B cell (primary cell): ENCODE measurements around the gene FRMPD2. TPM values are rescaled to one million over a fixed set of nuclear protein-coding genes. Genes with fewer than 3 reads are reported as not detected.

Source experiments
- ATAC-seq: fragments of 200-7000 bp; cut with Tn5 transposase; one replicate; pipeline ENCODE4 v1.10.0; 2021; ENCODE audit warnings: low read depth, mild to moderate bottlenecking, moderate number of reproducible peaks, moderate library complexity
- CTCF ChIA-PET: fragments of 350-600 bp; sonication (Branson Sonifier 250); formaldehyde crosslinking; loops from one replicate; lab custom pipeline; 2021; ENCODE audit warnings: antibody characterized with exemption, inconsistent platforms; lab: Charles Lee
- POLR2A ChIA-PET: fragments of 350-600 bp; sonication (Branson Sonifier 250); formaldehyde crosslinking; loops from one replicate; lab custom pipeline; 2021; ENCODE audit warnings: antibody characterized with exemption; lab: Charles Lee
- DNase-seq: peaks from one replicate; pipeline ENCODE4 v3.0.0; 2013
- H2AFZ ChIP-seq: 2 replicates; pipeline ENCODE4 v1.6.1; 2012; ENCODE audit warnings: mild to moderate bottlenecking, low read depth, low read length; ENCODE audit not compliant: insufficient read depth, poor library complexity, severe bottlenecking
- H3K27ac ChIP-seq, 2 donors: 1 replicate in 1 of 2; 2 replicates in 1 of 2; pipeline ENCODE4 v1.5.1; 2012 to 2013; ENCODE audit warnings: low read length in 2 of 2, mild to moderate bottlenecking in 2 of 2, moderate library complexity in 1 of 2
- H3K27me3 ChIP-seq, 4 experiments: fragments of 200-600 bp in 1 of 4; sonication (generic) in 1 of 4; replicated peaks in 1 of 4; 1 replicate in 2 of 4; 2 replicates in 2 of 4; pipeline versions ENCODE4 v1.6.1 to v1.7.0; 2013 to 2016; ENCODE audit warnings: low read length in 3 of 4, mild to moderate bottlenecking in 2 of 4, mixed read lengths in 1 of 4, moderate library complexity in 1 of 4; ENCODE audit not compliant: insufficient read depth in 4 of 4, control insufficient read depth in 3 of 4; ENCODE audit errors: control extremely low read depth in 1 of 4
- H3K36me3 ChIP-seq, 2 experiments: replicated peaks in 1 of 2; 1 replicate in 1 of 2; 2 replicates in 1 of 2; pipeline versions ENCODE4 v1.6.1 to v1.7.1; 2013; ENCODE audit warnings: low read length in 1 of 2; ENCODE audit not compliant: insufficient read depth in 2 of 2, control insufficient read depth in 1 of 2; ENCODE audit errors: control extremely low read depth in 1 of 2, extremely low read depth in 1 of 2
- H3K4me1 ChIP-seq, 2 donors: fragments of 200-600 bp in 1 of 2; sonication (generic) in 1 of 2; 1 replicate in 1 of 2; 2 replicates in 1 of 2; pipeline versions ENCODE4 v1.5.1 to v1.6.1; 2013 to 2017; ENCODE audit warnings: low read length in 2 of 2; ENCODE audit not compliant: control insufficient read depth in 2 of 2, insufficient read depth in 2 of 2
- H3K4me2 ChIP-seq: replicated peaks from 2 replicates; pipeline ENCODE3; 2012; ENCODE audit warnings: mild to moderate bottlenecking, low read depth, low read length; ENCODE audit not compliant: poor library complexity, severe bottlenecking
- H3K4me3 ChIP-seq, 5 experiments: fragments of 200-600 bp in 1 of 5; sonication (generic) in 1 of 5; 1 replicate in 3 of 5; 2 replicates in 2 of 5; pipeline versions ENCODE4 v1.5.1 to v1.7.0; 2011 to 2016; ENCODE audit warnings: low read length in 4 of 5, mild to moderate bottlenecking in 4 of 5, low read depth in 2 of 5, control low read depth in 1 of 5, moderate library complexity in 1 of 5; ENCODE audit not compliant: insufficient read depth in 1 of 5; ENCODE audit errors: control extremely low read depth in 1 of 5, extremely low read depth in 1 of 5
- H3K79me2 ChIP-seq: fragments of 200-600 bp; sonication (generic); one replicate; pipeline ENCODE4 v1.6.0; 2016; ENCODE audit warnings: low read length; ENCODE audit not compliant: control insufficient read depth, insufficient read depth
- H3K9ac ChIP-seq: fragments of 200-600 bp; sonication (generic); 2 replicates; pipeline ENCODE4 v1.6.1; 2017; ENCODE audit warnings: mild to moderate bottlenecking, low read length, moderate library complexity
- H3K9me3 ChIP-seq, 3 donors: one replicate each; pipeline versions ENCODE4 v1.6.1 to v1.7.1; 2013; ENCODE audit warnings: low read length in 2 of 3; ENCODE audit not compliant: control insufficient read depth in 2 of 3, insufficient read depth in 1 of 3; ENCODE audit errors: control extremely low read depth in 1 of 3
- H4K20me1 ChIP-seq: 2 replicates; pipeline ENCODE4 v1.6.0; 2012; ENCODE audit warnings: mild to moderate bottlenecking, low read length; ENCODE audit not compliant: insufficient read depth, control insufficient read depth, poor library complexity, severe bottlenecking
- H3K27ac Mint-ChIP-seq: one replicate; pipeline ENCODE4 v1.8.0; 2021; ENCODE audit warnings: mixed read lengths
- H3K27me3 Mint-ChIP-seq: one replicate; pipeline ENCODE4 v1.8.0; 2021; ENCODE audit warnings: mixed read lengths
- H3K4me1 Mint-ChIP-seq: one replicate; pipeline ENCODE4 v1.8.0; 2021; ENCODE audit warnings: mixed read lengths
- H3K4me3 Mint-ChIP-seq: one replicate; pipeline ENCODE4 v1.8.0; 2021; ENCODE audit warnings: mixed read lengths
- H3K9me3 Mint-ChIP-seq: one replicate; pipeline ENCODE4 v1.8.0; 2022; ENCODE audit warnings: mixed read lengths; ENCODE audit not compliant: insufficient read depth
- CTCF ChIP-seq: fragments of 200-600 bp; IDR thresholded peaks from one replicate; pipeline ENCODE4 v1.8.0; 2022; ENCODE audit warnings: antibody characterized with exemption, mild to moderate bottlenecking
- EZH2 ChIP-seq: IDR thresholded peaks from 2 replicates; pipeline ENCODE4 v1.6.1; 2012; ENCODE audit warnings: borderline replicate concordance, low read depth, mild to moderate bottlenecking, moderate library complexity, low read length; ENCODE audit not compliant: insufficient read depth, poor library complexity, severe bottlenecking
- WGBS: methylation state at CpG from one replicate; pipeline ENCODE4 v1.1.5; 2013; ENCODE audit warnings: missing lambda C conversion rate; ENCODE audit not compliant: insufficient coverage; 5-methylcytosine and 5-hydroxymethylcytosine counted together
- intact Hi-C: fragments of 100-400 bp; cut with micrococcal nuclease; formaldehyde crosslinking; loops from one replicate; pipeline ENCODE4 v1.10.0; 2022
- polyA plus RNA-seq: library from polyadenylated mRNA; depleted of rRNA; stranded (reverse); fragments of >200 nt; gene quantifications from 2 replicates; pipeline ENCODE4 v1.2.3, GENCODE V29; 2012
- total RNA-seq, 2 donors: library from RNA; stranded (reverse); fragments of 120-200 nt in 1 of 2; gene quantifications; 1 replicate in 1 of 2; 2 replicates in 1 of 2; pipeline versions ENCODE4 v1.2.3 to v1.2.4, GENCODE V29; 2013 to 2022

FRMPD2 gene
- total and polyA plus RNA-seq, 2 donors (not counting 1 experiment from before 2014, with no cell fraction given) = not detected

- H3K27me3 Mint-ChIP-seq = peaks cover 45% of the 10 kb centered on the region
- H3K4me3 ChIP-seq = no peak overlapping the region
- H3K27me3 ChIP-seq = peaks cover 0 to 3% (median 0%) of the 10 kb centered on the region in 4 experiments
- no peaks in the 10 kb centered on the region for H3K9me3 ChIP-seq
- ChIA-PET CTCF (no interaction called here), POLR2A (no interaction called here)
- H3K9ac ChIP-seq = no peak overlapping the region
- no peak overlapping the region for H3K4me2 ChIP-seq
- H3K79me2 ChIP-seq = no peaks in the 10 kb centered on the region
- no peak overlapping the region for H2AFZ ChIP-seq
- DNase-seq (no peak), ATAC-seq (no peak)
- no peaks in the 10 kb centered on the region for H3K36me3 ChIP-seq
- H3K4me1 Mint-ChIP-seq = no peaks in the 10 kb centered on the region
- no peak overlapping the region for H3K27ac ChIP-seq
- no peaks in the 10 kb centered on the region for H3K4me1 ChIP-seq
- no peak overlapping the region for H3K4me3 Mint-ChIP-seq
- no peaks in the 10 kb centered on the region for H4K20me1 ChIP-seq
- H3K9me3 Mint-ChIP-seq = no peaks in the 10 kb centered on the region
- intact Hi-C loops = no loop called here
- TF ChIP-seq EZH2 (no peak), CTCF (no peak)
- 90% methylated on average over 5 of the region's 5 CpGs for WGBS
- no peak overlapping the region for H3K27ac Mint-ChIP-seq
These were observed 49.4 kb downstream of the FRMPD2 start for GRCh38 chr10:48224979-48225560.

GRCh38 chr10:48224296-48224695, 50.2 kb downstream of the FRMPD2 start:
- Histone ChIP-seq H3K9me3 (no peaks in the 10 kb centered on the region), H3K4me2 (no peak overlapping the region), H3K27me3 (peaks cover 0 to 5% (median 0%) of the 10 kb centered on the region in 4 experiments), H3K27ac (no peak overlapping the region), H3K4me1 (no peaks in the 10 kb centered on the region), H3K36me3 (no peaks in the 10 kb centered on the region), H3K79me2 (no peaks in the 10 kb centered on the region), H2AFZ (no peak overlapping the region), H3K4me3 (no peak overlapping the region), H4K20me1 (no peaks in the 10 kb centered on the region), H3K9ac (no peak overlapping the region)
- Mint-ChIP-seq H3K27me3 (peaks cover 51% of the 10 kb centered on the region), H3K4me3 (no peak overlapping the region), H3K9me3 (no peaks in the 10 kb centered on the region), H3K4me1 (no peaks in the 10 kb centered on the region), H3K27ac (no peak overlapping the region)
- no peak for DNase-seq
- no peak for ATAC-seq
- WGBS = no CpG with 5 or more reads among the region's 1 CpG
- POLR2A ChIA-PET = no interaction called here
- TF ChIP-seq CTCF (no peak), EZH2 (no peak)
- CTCF ChIA-PET = no interaction called here
- intact Hi-C loops = no loop called here
